Duodenal mucosa (tissue), 2 donors: Measurements from ENCODE around the gene NPAS1.

Experiments used
- H3K27ac ChIP-seq: one replicate; pipeline ENCODE4 v1.7.0; 2013; ENCODE audit warnings: low read depth, low read length
- H3K27me3 ChIP-seq, 2 donors: one replicate each; pipeline ENCODE4 v1.7.0; 2013; ENCODE audit warnings: low read length in 2 of 2, control low read depth in 1 of 2; ENCODE audit not compliant: insufficient read depth in 2 of 2, control insufficient read depth in 1 of 2
- H3K36me3 ChIP-seq, 2 donors: one replicate each; pipeline ENCODE4 v1.7.0; 2013; ENCODE audit warnings: low read length in 2 of 2, control low read depth in 1 of 2; ENCODE audit not compliant: insufficient read depth in 2 of 2, control insufficient read depth in 1 of 2
- H3K4me1 ChIP-seq, 2 donors: one replicate each; pipeline ENCODE4 v1.7.0; 2013; ENCODE audit warnings: low read length in 2 of 2, control low read depth in 1 of 2; ENCODE audit not compliant: insufficient read depth in 2 of 2, control insufficient read depth in 1 of 2
- H3K4me3 ChIP-seq, 2 donors: one replicate each; pipeline ENCODE4 v1.7.0; 2013; ENCODE audit warnings: low read length in 2 of 2, low read depth in 1 of 2
- H3K9ac ChIP-seq, 2 donors: one replicate each; pipeline ENCODE4 v1.7.0; 2013; ENCODE audit warnings: low read length in 2 of 2, low read depth in 1 of 2
- H3K9me3 ChIP-seq, 2 donors: one replicate each; pipeline ENCODE4 v1.7.0; 2013; ENCODE audit warnings: low read length in 2 of 2, control low read depth in 1 of 2; ENCODE audit not compliant: control insufficient read depth in 1 of 2

The NPAS1 gene

GRCh38 chr19:47018923-47019322 is 714 bp upstream of the NPAS1 start:
- no peak overlapping the region for H3K4me3 ChIP-seq
- H3K9me3 ChIP-seq: no peaks in the 10 kb centered on the region
- H3K36me3 ChIP-seq: no peaks in the 10 kb centered on the region
- H3K9ac ChIP-seq: no peak overlapping the region
- peaks cover 4% of the 10 kb centered on the region in 2 donors for H3K4me1 ChIP-seq
- peaks cover 36 to 47% of the 10 kb centered on the region in 2 donors for H3K27me3 ChIP-seq
- H3K27ac ChIP-seq: no peak overlapping the region

- H3K27me3 ChIP-seq: peaks cover 40 to 54% of the 10 kb centered on the region in 2 donors
- H3K4me3 ChIP-seq: no peak overlapping the region
- H3K4me1 ChIP-seq: peaks cover 4% of the 10 kb centered on the region in 2 donors
- no peaks in the 10 kb centered on the region for H3K9me3 ChIP-seq
- H3K27ac ChIP-seq: no peak overlapping the region
- H3K36me3 ChIP-seq: no peaks in the 10 kb centered on the region
- no peak overlapping the region for H3K9ac ChIP-seq
Observed at GRCh38 chr19:47020132-47020805, 632 bp downstream of the NPAS1 start.

GRCh38 chr19:47020992-47021496 is 1.4 kb downstream of the NPAS1 start:
- Histone ChIP-seq H3K27me3 (peaks cover 40 to 54% of the 10 kb centered on the region in 2 donors), H3K27ac (no peak overlapping the region), H3K4me3 (peak overlapping the region in 1 of 2 donors; percentile 29)

DNA sequence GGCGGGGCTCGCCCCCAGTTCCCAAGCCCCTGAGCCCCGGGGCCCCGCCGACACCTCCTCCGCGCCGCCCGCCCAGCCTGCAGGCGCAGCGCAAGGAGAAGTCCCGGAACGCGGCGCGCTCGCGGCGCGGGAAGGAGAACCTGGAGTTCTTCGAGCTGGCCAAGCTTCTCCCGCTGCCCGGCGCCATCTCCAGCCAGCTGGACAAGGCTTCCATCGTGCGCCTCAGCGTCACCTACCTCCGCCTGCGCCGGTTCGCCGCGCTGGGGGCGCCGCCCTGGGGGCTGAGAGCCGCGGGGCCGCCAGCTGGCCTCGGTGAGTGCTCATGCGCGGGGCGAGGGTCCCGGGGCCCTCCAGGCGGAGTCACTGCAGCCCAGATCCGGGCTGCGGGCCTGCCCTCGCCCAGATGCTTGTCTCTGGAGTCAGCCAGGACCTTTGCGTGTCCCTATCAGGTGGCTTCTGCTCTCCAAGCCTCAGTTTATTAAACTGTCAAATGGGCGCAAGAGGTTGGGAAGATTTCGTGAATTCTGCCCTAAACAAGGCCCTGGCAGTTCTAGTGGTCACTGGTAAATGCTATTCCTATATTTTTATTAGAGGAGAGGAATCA is 2.0 kb downstream of the NPAS1 start:
- Histone ChIP-seq H3K27ac (no peak overlapping the region), H3K36me3 (no peaks in the 10 kb centered on the region), H3K4me1 (peaks cover 4% of the 10 kb centered on the region in 2 donors), H3K9me3 (no peaks in the 10 kb centered on the region), H3K9ac (no peak overlapping the region), H3K27me3 (peaks cover 44 to 57% of the 10 kb centered on the region in 2 donors), H3K4me3 (no peak overlapping the region)

More at GRCh38 chr19:47020992-47021496, 1.4 kb downstream of the NPAS1 start:
- no peaks in the 10 kb centered on the region for H3K9me3 ChIP-seq
- H3K36me3 ChIP-seq: no peaks in the 10 kb centered on the region
- H3K4me1 ChIP-seq: peaks cover 4% of the 10 kb centered on the region in 2 donors
- no peak overlapping the region for H3K9ac ChIP-seq

DNA sequence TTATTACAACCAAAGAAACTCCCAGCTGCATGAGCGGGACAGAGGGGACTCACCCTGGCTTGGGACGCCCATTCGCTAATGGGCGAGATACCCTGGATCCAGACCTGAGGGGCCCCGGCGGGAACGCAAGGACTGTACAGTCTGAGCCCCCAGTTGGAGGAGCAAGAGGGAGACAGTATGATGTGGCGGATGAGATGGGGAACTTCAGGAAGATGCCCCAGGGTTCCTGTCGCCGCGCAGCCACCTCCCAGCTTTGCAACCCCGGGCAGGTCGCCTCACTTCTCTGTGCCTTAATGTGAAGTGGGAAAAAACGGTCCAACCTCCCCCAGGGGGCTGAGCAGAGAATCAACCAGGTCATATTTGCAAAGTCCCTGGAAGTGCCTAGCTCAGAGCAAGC is 2.5 kb downstream of the NPAS1 start:
- Histone ChIP-seq H3K4me1 (peaks cover 4% of the 10 kb centered on the region in 2 donors), H3K27me3 (peaks cover 44 to 57% of the 10 kb centered on the region in 2 donors), H3K36me3 (no peaks in the 10 kb centered on the region), H3K9me3 (no peaks in the 10 kb centered on the region), H3K27ac (no peak overlapping the region), H3K4me3 (no peak overlapping the region), H3K9ac (no peak overlapping the region)

GRCh38 chr19:47022541-47023447 is 3.2 kb downstream of the NPAS1 start:
- H3K4me3 ChIP-seq: no peak overlapping the region
- no peak overlapping the region for H3K27ac ChIP-seq
- H3K9me3 ChIP-seq: no peaks in the 10 kb centered on the region
- no peaks in the 10 kb centered on the region for H3K36me3 ChIP-seq
- peaks cover 4% of the 10 kb centered on the region in 2 donors for H3K4me1 ChIP-seq
- H3K9ac ChIP-seq: no peak overlapping the region
- peaks cover 46 to 60% of the 10 kb centered on the region in 2 donors for H3K27me3 ChIP-seq

GRCh38 chr19:47023448-47023794 is 3.8 kb downstream of the NPAS1 start:
- Histone ChIP-seq H3K9me3 (no peaks in the 10 kb centered on the region), H3K27ac (no peak overlapping the region), H3K36me3 (no peaks in the 10 kb centered on the region), H3K9ac (no peak overlapping the region), H3K4me3 (no peak overlapping the region), H3K4me1 (peaks cover 4% of the 10 kb centered on the region in 2 donors), H3K27me3 (peaks cover 50 to 67% of the 10 kb centered on the region in 2 donors)

DNA sequence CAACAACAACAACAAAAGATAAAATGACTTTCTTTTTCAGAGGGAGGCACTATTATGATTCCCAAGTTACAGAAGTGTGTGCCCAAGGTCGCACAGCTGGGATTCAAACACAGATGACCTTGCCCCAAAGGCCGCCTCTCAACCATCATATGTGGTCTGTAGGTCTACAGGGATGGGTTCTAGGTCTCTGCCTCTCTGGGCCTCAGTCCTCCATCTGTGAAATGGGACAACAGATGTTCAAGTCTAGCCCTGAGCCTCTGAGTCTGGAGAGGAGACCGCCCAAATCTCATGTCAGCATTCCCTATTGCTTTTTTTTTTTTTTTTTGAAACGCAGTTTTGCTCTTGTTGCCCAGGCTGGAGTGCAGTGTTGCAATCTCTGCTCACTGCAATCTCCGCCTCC is 4.9 kb downstream of the NPAS1 start:
- peaks cover 4% of the 10 kb centered on the region in 2 donors for H3K4me1 ChIP-seq
- no peak overlapping the region for H3K9ac ChIP-seq
- H3K27ac ChIP-seq: no peak overlapping the region
- peaks cover 47 to 64% of the 10 kb centered on the region in 2 donors for H3K27me3 ChIP-seq
- H3K4me3 ChIP-seq: no peak overlapping the region
- H3K9me3 ChIP-seq: no peaks in the 10 kb centered on the region
- H3K36me3 ChIP-seq: no peaks in the 10 kb centered on the region

DNA sequence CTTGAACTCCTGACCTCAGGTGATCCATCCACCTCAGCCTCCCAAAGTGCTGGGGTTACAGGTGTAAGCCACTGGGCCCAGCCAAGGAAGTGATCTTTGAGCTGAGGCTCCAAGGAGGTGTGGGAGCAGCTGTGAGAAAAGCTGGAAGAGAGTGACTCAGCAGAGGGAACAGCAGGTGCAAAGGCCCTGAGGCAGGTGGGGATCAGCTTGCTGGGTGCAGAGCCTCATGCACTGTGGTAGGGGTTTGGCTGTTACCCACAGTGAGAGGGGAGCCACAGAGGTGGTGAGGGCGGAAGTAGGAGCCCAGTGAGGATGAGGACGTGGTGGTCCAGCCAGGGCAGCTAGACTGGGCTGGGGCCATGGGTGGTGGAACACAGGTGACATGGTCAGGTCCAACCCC is 6.5 kb downstream of the NPAS1 start:
- peaks cover 0 to 3% of the 10 kb centered on the region in 2 donors for H3K4me1 ChIP-seq
- H3K27me3 ChIP-seq: peaks cover 41 to 50% of the 10 kb centered on the region in 2 donors
- no peak overlapping the region for H3K9ac ChIP-seq
- H3K4me3 ChIP-seq: no peak overlapping the region
- H3K27ac ChIP-seq: no peak overlapping the region
- H3K9me3 ChIP-seq: no peaks in the 10 kb centered on the region
- no peaks in the 10 kb centered on the region for H3K36me3 ChIP-seq

- Histone ChIP-seq H3K9ac (no peak overlapping the region), H3K4me1 (no peaks in the 10 kb centered on the region), H3K27me3 (peaks cover 35 to 43% of the 10 kb centered on the region in 2 donors), H3K36me3 (no peaks in the 10 kb centered on the region), H3K27ac (no peak overlapping the region), H3K4me3 (no peak overlapping the region), H3K9me3 (no peaks in the 10 kb centered on the region)
Observed at GRCh38 chr19:47026889-47027288, 7.3 kb downstream of the NPAS1 start.
